CD4-positive, alpha-beta T cell treated with Interferon alpha-2 for 1 hour (primary cell): ENCODE results near the gene IGDCC3.
"Not testable (repeated sequence)": the region's sequence is repeated elsewhere in the genome, so short reads cannot be mapped to it uniquely, and the experiment has no call there.

Source experiments
- DNase-seq, 2 donors: peaks; one replicate each; pipeline ENCODE4 v3.0.0-alpha.2; 2020 to 2022

Gene IGDCC3

GRCh38 chr15:65405791-65406423 is 28.1 kb upstream of the IGDCC3 start:
- DNase-seq = no peak

- no peak for DNase-seq
These were observed 26.5 kb upstream of the IGDCC3 start for GRCh38 chr15:65404186-65404872.

GRCh38 chr15:65402961-65403360 is 25.2 kb upstream of the IGDCC3 start:
- no peak for DNase-seq

- DNase-seq = no peak
These were observed 23.9 kb upstream of the IGDCC3 start for GRCh38 chr15:65401611-65402240.

- DNase-seq = peak in 1 of 2 donors; percentile 39
These were observed 23.2 kb upstream of the IGDCC3 start for GRCh38 chr15:65400760-65401610.

GRCh38 chr15:65399997-65400396 is 22.2 kb upstream of the IGDCC3 start:
- no peak for DNase-seq

- no peak for DNase-seq
These were observed 21.4 kb upstream of the IGDCC3 start for GRCh38 chr15:65399001-65399706.

- not testable (repeated sequence) for DNase-seq
These were observed 20.7 kb upstream of the IGDCC3 start for GRCh38 chr15:65398486-65398885.

GRCh38 chr15:65396965-65397317 is 19.1 kb upstream of the IGDCC3 start:
- no peak for DNase-seq

GRCh38 chr15:65396283-65396964 is 18.6 kb upstream of the IGDCC3 start:
- no peak for DNase-seq

GRCh38 chr15:65395567-65396202 is 17.9 kb upstream of the IGDCC3 start:
- DNase-seq = no peak

GRCh38 chr15:65394936-65395335 is 17.1 kb upstream of the IGDCC3 start:
- DNase-seq = no peak

GRCh38 chr15:65394280-65394789 is 16.5 kb upstream of the IGDCC3 start:
- DNase-seq = no peak

GRCh38 chr15:65393557-65393956 is 15.8 kb upstream of the IGDCC3 start:
- DNase-seq = no peak

GRCh38 chr15:65393091-65393490 is 15.3 kb upstream of the IGDCC3 start:
- DNase-seq = no peak

- no peak for DNase-seq
These were observed 14.6 kb upstream of the IGDCC3 start for GRCh38 chr15:65392368-65392767.

GRCh38 chr15:65391732-65392131 is 13.9 kb upstream of the IGDCC3 start:
- DNase-seq = no peak

- no peak for DNase-seq
These were observed 12.6 kb upstream of the IGDCC3 start for GRCh38 chr15:65390447-65390846.

GRCh38 chr15:65389226-65389625 is 11.4 kb upstream of the IGDCC3 start:
- DNase-seq = no peak

GRCh38 chr15:65388306-65389080 is 10.7 kb upstream of the IGDCC3 start:
- DNase-seq = no peak

GRCh38 chr15:65386886-65387285 is 9.1 kb upstream of the IGDCC3 start:
- DNase-seq = no peak
